Measurements from ENCODE around the gene VASH1. TPM values are rescaled to one million over a fixed set of nuclear protein-coding genes. Genes with fewer than 3 reads are reported as not detected.
A peak's percentile ranks its signal among the peaks of the same experiment; 100 is the strongest.

Gene VASH1
- total RNA-seq, 2 donors from 2014 or later, result 10.3 to 19.8 TPM

GRCh38 chr14:76780875-76781647, 19.8 kb downstream of the VASH1 start:
- Mint-ChIP-seq H3K4me1 (peaks cover 7% of the 10 kb centered on the region), H3K36me3 (ENCODE audit: low read depth) (peaks cover 22% of the 10 kb centered on the region), H3K27ac (no peak overlapping the region), H3K27me3 (ENCODE audit: insufficient read depth) (no peaks in the 10 kb centered on the region), H3K9me3 (no peaks in the 10 kb centered on the region), H3K4me3 (no peak overlapping the region)
- Histone ChIP-seq H3K4me3 (ENCODE audit: low read length) (no peak overlapping the region), H3K27me3 (ENCODE audit: control insufficient read depth, insufficient read depth, low read length, poor library complexity, severe bottlenecking) (no peaks in the 10 kb centered on the region), H3K9ac (ENCODE audit: extremely low read depth, low read length, poor library complexity, severe bottlenecking) (no peak overlapping the region), H3K27ac (ENCODE audit: low read depth, low read length) (no peak overlapping the region), H3K36me3 (ENCODE audit: control insufficient read depth, insufficient read depth, low read length) (peaks cover 17% of the 10 kb centered on the region), H3K4me1 (ENCODE audit: control insufficient read depth, insufficient read depth, low read length) (no peaks in the 10 kb centered on the region), H3K9me3 (ENCODE audit: control insufficient read depth, low read length) (no peaks in the 10 kb centered on the region)
- WGBS, 2 experiments (ENCODE audit: insufficient coverage in 1 of 2, insufficient read length in 1 of 2), result 90 to 96% methylated on average over 8 to 11 of the region's 11 CpGs
- peak; percentile 45 for DNase-seq
- no peak for TF ChIP-seq CTCF (conservative IDR thresholded peaks at IDR 0.05)

GRCh38 chr14:76781648-76782051, 20.4 kb downstream of the VASH1 start:
- Histone ChIP-seq H3K27ac (ENCODE audit: low read depth, low read length) (no peak overlapping the region), H3K4me3 (ENCODE audit: low read length) (no peak overlapping the region), H3K9ac (ENCODE audit: extremely low read depth, low read length, poor library complexity, severe bottlenecking) (no peak overlapping the region), H3K4me1 (ENCODE audit: control insufficient read depth, insufficient read depth, low read length) (no peaks in the 10 kb centered on the region), H3K36me3 (ENCODE audit: control insufficient read depth, insufficient read depth, low read length) (peaks cover 21% of the 10 kb centered on the region), H3K27me3 (ENCODE audit: control insufficient read depth, insufficient read depth, low read length, poor library complexity, severe bottlenecking) (no peaks in the 10 kb centered on the region), H3K9me3 (ENCODE audit: control insufficient read depth, low read length) (no peaks in the 10 kb centered on the region)
- Mint-ChIP-seq H3K9me3 (no peaks in the 10 kb centered on the region), H3K4me3 (no peak overlapping the region), H3K4me1 (peaks cover 4% of the 10 kb centered on the region), H3K27me3 (ENCODE audit: insufficient read depth) (no peaks in the 10 kb centered on the region), H3K36me3 (ENCODE audit: low read depth) (peaks cover 26% of the 10 kb centered on the region), H3K27ac (no peak overlapping the region)
- DNase-seq, result peak; percentile 32
- TF ChIP-seq CTCF (conservative IDR thresholded peaks at IDR 0.05), result no peak
- 88 to 100% methylated on average over 1 to 2 of the region's 2 CpGs for WGBS, 2 experiments (ENCODE audit: insufficient coverage in 1 of 2, insufficient read length in 1 of 2)

- H3K4me1 ChIP-seq (ENCODE audit: control insufficient read depth, insufficient read depth, low read length), result no peaks in the 10 kb centered on the region
- peaks cover 31% of the 10 kb centered on the region for H3K36me3 Mint-ChIP-seq (ENCODE audit: low read depth)
- H3K9ac ChIP-seq (ENCODE audit: extremely low read depth, low read length, poor library complexity, severe bottlenecking), result no peak overlapping the region
- TF ChIP-seq CTCF (conservative IDR thresholded peaks at IDR 0.05), result no peak
- H3K27ac Mint-ChIP-seq, result no peak overlapping the region
- no peaks in the 10 kb centered on the region for H3K27me3 ChIP-seq (ENCODE audit: control insufficient read depth, insufficient read depth, low read length, poor library complexity, severe bottlenecking)
- WGBS, 2 experiments (ENCODE audit: insufficient coverage in 1 of 2, insufficient read length in 1 of 2), result 93% methylated on average over 8 to 10 of the region's 10 CpGs
- H3K9me3 ChIP-seq (ENCODE audit: control insufficient read depth, low read length), result no peaks in the 10 kb centered on the region
- peaks cover 2% of the 10 kb centered on the region for H3K4me1 Mint-ChIP-seq
- peak; percentile 35 for DNase-seq
- peaks cover 28% of the 10 kb centered on the region for H3K36me3 ChIP-seq (ENCODE audit: control insufficient read depth, insufficient read depth, low read length)
- H3K4me3 ChIP-seq (ENCODE audit: low read length), result no peak overlapping the region
- H3K27me3 Mint-ChIP-seq (ENCODE audit: insufficient read depth), result no peaks in the 10 kb centered on the region
- no peak overlapping the region for H3K27ac ChIP-seq (ENCODE audit: low read depth, low read length)
- H3K4me3 Mint-ChIP-seq, result no peak overlapping the region
- no peaks in the 10 kb centered on the region for H3K9me3 Mint-ChIP-seq
These were observed 21.0 kb downstream of the VASH1 start for GRCh38 chr14:76782115-76782884.
